ENCODE measurements around the gene SHD.
A peak's percentile ranks its signal among the peaks of the same experiment; 100 is the strongest.

SHD gene

DNA sequence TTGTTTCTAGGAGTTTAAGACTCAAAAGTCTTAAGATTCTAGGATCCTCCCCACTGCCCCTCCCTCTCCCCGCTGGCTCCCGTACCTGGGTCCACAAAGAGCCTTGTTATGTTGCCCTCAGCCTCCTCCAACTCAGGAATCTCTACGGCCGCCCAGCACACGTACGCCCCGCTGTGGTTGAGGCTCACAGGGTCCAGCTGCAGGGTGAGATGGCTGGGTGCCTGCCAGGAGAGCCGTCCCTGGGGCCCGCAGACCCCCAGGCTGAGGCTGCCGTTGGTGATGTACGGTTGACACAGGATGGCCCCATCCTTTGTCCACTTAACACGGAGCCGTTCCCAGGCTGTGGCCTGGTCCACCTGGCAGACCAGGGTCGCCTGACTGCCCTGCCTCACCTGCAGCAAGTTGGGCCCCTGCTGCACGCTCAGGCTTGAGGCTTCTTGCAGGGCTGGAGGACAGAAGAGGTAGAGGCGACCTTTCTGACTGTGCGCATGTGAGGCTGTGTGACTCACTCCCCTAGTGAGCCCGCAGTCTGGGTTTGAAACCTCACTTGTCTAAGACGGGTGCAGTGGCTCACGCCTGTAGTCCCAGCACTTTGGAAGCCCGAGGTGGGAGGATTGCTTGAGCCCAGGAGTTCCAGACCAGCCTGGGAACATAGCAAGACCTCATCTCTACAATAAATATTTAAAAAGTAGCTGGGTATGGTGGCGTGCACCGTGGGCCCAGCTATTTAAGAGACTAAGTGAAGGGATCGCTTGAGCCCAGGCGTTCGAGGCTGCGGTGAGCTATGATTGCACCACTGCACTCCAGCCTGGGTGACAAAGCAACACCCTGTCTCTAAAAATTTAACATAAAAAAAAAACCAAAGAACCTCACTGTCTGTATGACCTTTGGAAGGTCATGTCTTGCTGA is 19.1 kb downstream of the SHD start:
- no peak overlapping the region for H3K27ac ChIP-seq (ENCODE audit: insufficient read depth, low read length, poor library complexity, severe bottlenecking)
- H3K9me3 ChIP-seq (ENCODE audit: control insufficient read depth, low read length), result no peaks in the 10 kb centered on the region
- H3K4me1 ChIP-seq (ENCODE audit: control insufficient read depth, insufficient read depth, low read length, poor library complexity, severe bottlenecking), result no peaks in the 10 kb centered on the region
- H3K4me3 ChIP-seq (ENCODE audit: insufficient read depth, low read depth, low read length, poor library complexity, severe bottlenecking), result no peak overlapping the region
- DNase-seq, result no peak
- no peaks in the 10 kb centered on the region for H3K36me3 ChIP-seq (ENCODE audit: control insufficient read depth, insufficient read depth, low read length)
- H3K27me3 ChIP-seq (replicated peaks; ENCODE audit: control insufficient read depth, insufficient read depth, low read length, poor library complexity, severe bottlenecking), result no peaks in the 10 kb centered on the region

DNA sequence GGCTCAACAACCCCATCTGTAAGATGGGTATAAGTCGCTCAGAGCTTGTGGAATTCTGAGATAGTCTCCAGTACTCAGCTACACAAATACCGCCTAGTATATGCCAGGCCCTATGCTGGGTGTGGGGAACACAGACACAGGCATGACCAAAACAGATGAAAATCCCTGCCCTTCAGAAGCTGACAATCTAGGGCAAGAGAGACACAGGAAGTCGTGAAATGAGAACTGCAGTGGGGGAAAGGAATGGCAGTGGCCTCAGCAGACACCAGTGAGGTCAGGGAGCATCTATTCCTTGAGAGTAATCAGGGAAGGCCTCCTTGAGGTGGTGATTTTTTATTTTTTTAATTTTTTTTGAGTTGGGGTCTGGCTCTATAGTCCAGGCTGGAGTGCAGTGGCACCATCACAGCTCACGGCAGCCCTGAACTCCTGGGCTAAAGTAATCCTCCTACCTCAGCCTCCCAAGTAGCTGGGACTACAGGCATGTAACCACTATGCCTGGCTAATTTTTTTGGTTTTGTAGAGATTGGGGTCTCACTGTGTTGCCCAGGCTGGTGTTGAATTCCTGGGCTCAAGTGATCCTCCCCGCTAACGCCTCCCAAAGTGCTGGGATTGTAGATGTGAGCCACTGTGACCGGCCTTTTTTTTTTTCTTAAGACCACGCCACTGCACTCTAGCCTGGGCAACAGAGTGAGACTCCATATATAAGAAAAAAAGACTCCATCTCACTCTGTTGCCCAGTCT is 19.9 kb downstream of the SHD start:
- H3K36me3 ChIP-seq (ENCODE audit: control insufficient read depth, insufficient read depth, low read length), result no peaks in the 10 kb centered on the region
- H3K4me1 ChIP-seq (ENCODE audit: control insufficient read depth, insufficient read depth, low read length, poor library complexity, severe bottlenecking), result peaks cover under 1% of the 10 kb centered on the region
- H3K4me3 ChIP-seq (ENCODE audit: insufficient read depth, low read depth, low read length, poor library complexity, severe bottlenecking), result no peak overlapping the region
- H3K27ac ChIP-seq (ENCODE audit: insufficient read depth, low read length, poor library complexity, severe bottlenecking), result no peak overlapping the region
- H3K9me3 ChIP-seq (ENCODE audit: control insufficient read depth, low read length), result no peaks in the 10 kb centered on the region
- DNase-seq, result no peak
- no peaks in the 10 kb centered on the region for H3K27me3 ChIP-seq (replicated peaks; ENCODE audit: control insufficient read depth, insufficient read depth, low read length, poor library complexity, severe bottlenecking)

DNA sequence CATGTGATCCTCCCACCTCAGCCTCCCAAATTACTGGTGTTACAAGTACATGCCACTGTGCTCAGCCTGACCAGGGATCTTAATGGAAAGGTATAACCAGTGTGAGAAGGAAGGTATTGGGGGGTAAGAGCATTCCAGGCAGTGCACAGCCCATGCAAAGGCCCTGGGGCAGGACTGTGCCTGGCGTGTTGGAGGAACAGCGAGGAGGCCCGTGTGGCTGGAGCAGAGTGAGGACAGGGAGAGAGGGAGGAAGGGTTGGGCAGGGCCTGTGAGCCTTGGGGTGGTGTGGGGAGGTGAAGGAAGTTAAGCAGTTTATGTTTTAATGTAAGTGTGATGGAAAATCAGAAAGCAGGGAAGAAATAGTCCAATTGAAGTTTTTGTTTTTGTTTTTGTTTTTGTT is 21.5 kb downstream of the SHD start:
- Histone ChIP-seq H3K9me3 (ENCODE audit: control insufficient read depth, low read length) (no peaks in the 10 kb centered on the region), H3K4me3 (ENCODE audit: insufficient read depth, low read depth, low read length, poor library complexity, severe bottlenecking) (no peak overlapping the region), H3K27ac (ENCODE audit: insufficient read depth, low read length, poor library complexity, severe bottlenecking) (no peak overlapping the region), H3K36me3 (ENCODE audit: control insufficient read depth, insufficient read depth, low read length) (no peaks in the 10 kb centered on the region), H3K4me1 (ENCODE audit: control insufficient read depth, insufficient read depth, low read length, poor library complexity, severe bottlenecking) (peaks cover 5% of the 10 kb centered on the region), H3K27me3 (replicated peaks; ENCODE audit: control insufficient read depth, insufficient read depth, low read length, poor library complexity, severe bottlenecking) (peaks cover 4% of the 10 kb centered on the region)
- no peak for DNase-seq

DNA sequence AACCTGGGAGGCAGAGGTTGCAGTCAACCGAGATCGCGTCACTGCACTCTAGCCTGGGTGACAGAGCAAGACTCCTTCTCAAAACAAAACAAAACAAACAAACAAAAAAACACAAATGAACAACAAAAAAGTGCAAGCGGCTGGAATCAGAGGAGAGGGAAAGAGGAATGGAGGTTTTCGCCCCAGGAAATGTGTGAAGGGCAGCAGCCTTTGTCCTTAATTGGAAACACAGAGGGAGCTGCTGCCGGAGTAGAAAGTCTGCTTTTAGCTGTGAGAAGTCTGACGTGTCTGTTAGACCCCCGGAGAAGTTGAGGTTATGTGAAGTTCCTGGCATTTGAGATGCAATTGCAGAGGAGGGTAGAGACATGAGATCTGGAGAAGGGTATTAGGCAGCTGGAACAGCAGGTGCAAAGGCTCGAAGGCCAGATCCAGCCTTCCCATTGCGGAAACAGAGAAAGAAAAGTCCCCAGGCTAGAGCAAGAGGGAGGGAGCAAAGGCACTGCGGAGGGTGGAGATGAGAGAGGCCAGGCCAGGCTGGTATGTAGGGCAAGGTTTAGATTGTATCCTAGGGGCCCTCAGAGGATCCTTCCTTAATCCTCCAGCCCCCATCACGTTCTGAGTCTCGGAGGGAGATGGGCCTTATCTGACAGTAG is 22.6 kb downstream of the SHD start:
- Histone ChIP-seq H3K4me1 (ENCODE audit: control insufficient read depth, insufficient read depth, low read length, poor library complexity, severe bottlenecking) (peaks cover 5% of the 10 kb centered on the region), H3K27me3 (replicated peaks; ENCODE audit: control insufficient read depth, insufficient read depth, low read length, poor library complexity, severe bottlenecking) (peaks cover 4% of the 10 kb centered on the region), H3K27ac (ENCODE audit: insufficient read depth, low read length, poor library complexity, severe bottlenecking) (peak overlapping the region; percentile 14), H3K9me3 (ENCODE audit: control insufficient read depth, low read length) (no peaks in the 10 kb centered on the region), H3K36me3 (ENCODE audit: control insufficient read depth, insufficient read depth, low read length) (no peaks in the 10 kb centered on the region), H3K4me3 (ENCODE audit: insufficient read depth, low read depth, low read length, poor library complexity, severe bottlenecking) (peak overlapping the region; percentile 13)
- DNase-seq, result no peak

DNA sequence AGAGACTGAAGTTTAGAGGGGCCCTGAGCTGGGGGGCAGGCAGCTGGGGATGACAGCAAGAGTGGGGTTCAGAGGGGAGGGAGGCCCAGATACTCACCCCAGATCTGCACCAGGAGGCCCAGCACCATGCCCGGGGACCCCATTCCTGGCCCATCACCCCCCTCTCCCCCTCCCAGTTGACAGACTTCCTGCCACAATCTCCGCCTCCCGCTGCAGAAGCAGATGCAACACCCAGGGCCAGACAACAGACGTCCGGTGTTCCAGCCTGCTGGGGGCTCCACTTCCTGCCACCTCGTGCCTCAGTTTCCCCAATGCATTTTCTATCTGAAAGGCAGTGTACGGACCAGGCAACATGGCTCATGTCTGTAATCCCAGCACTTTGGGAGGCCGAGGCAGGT is 23.2 kb downstream of the SHD start, which contains the start of gene TMIGD2:
Gene TMIGD2 (minus strand): TSS at position 147 of the 398 bp plus-strand sequence. CDS start 4 bp downstream, at position 143.
- Histone ChIP-seq H3K36me3 (ENCODE audit: control insufficient read depth, insufficient read depth, low read length) (no peaks in the 10 kb centered on the region), H3K27ac (ENCODE audit: insufficient read depth, low read length, poor library complexity, severe bottlenecking) (peak within 1 kb of the TSS; percentile 14), H3K4me1 (ENCODE audit: control insufficient read depth, insufficient read depth, low read length, poor library complexity, severe bottlenecking) (peaks cover 5% of the 10 kb centered on the region), H3K4me3 (ENCODE audit: insufficient read depth, low read depth, low read length, poor library complexity, severe bottlenecking) (peak within 1 kb of the TSS; percentile 13), H3K27me3 (replicated peaks; ENCODE audit: control insufficient read depth, insufficient read depth, low read length, poor library complexity, severe bottlenecking) (peaks cover 4% of the 10 kb centered on the region), H3K9me3 (ENCODE audit: control insufficient read depth, low read length) (no peaks in the 10 kb centered on the region)
- DNase-seq, result no peak

DNA sequence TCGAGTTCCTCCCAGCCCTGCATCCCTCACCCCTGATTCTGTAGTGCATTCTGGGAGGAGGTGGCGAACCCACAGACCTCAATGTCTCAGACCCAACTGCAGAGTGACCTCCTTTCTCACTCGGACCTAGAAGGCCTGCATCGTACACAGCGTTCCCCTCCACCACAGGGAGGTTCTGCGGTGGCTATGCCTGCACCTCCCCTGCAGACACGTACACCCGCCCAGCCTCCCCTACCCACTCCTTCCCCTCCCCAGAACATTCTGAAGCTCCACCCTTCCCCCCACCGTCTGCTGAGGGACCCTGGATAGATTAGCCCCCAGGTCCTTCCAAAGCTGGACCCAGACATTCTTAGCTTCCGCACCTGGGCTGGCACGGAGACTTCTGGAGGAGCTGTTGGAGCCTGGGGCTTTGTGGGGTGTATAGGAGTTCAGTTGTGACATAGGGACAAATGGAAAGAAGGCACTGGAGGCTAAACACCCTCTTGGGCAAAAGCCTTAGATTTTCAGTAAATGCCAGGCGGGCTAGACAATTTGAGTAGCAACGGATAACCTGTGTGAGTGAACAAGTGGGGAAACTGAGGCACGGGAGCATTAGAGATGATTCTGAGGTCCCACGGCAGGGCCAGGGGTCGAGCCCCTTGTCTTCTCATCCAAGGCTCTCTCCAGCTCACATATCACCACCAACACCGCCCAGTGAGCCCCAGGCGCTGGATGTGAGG is 24.9 kb downstream of the SHD start:
- peaks cover 4% of the 10 kb centered on the region for H3K27me3 ChIP-seq (replicated peaks; ENCODE audit: control insufficient read depth, insufficient read depth, low read length, poor library complexity, severe bottlenecking)
- H3K36me3 ChIP-seq (ENCODE audit: control insufficient read depth, insufficient read depth, low read length), result no peaks in the 10 kb centered on the region
- DNase-seq, result no peak
- no peak overlapping the region for H3K4me3 ChIP-seq (ENCODE audit: insufficient read depth, low read depth, low read length, poor library complexity, severe bottlenecking)
- H3K4me1 ChIP-seq (ENCODE audit: control insufficient read depth, insufficient read depth, low read length, poor library complexity, severe bottlenecking), result peaks cover 5% of the 10 kb centered on the region
- H3K27ac ChIP-seq (ENCODE audit: insufficient read depth, low read length, poor library complexity, severe bottlenecking), result no peak overlapping the region
- H3K9me3 ChIP-seq (ENCODE audit: control insufficient read depth, low read length), result no peaks in the 10 kb centered on the region

DNA sequence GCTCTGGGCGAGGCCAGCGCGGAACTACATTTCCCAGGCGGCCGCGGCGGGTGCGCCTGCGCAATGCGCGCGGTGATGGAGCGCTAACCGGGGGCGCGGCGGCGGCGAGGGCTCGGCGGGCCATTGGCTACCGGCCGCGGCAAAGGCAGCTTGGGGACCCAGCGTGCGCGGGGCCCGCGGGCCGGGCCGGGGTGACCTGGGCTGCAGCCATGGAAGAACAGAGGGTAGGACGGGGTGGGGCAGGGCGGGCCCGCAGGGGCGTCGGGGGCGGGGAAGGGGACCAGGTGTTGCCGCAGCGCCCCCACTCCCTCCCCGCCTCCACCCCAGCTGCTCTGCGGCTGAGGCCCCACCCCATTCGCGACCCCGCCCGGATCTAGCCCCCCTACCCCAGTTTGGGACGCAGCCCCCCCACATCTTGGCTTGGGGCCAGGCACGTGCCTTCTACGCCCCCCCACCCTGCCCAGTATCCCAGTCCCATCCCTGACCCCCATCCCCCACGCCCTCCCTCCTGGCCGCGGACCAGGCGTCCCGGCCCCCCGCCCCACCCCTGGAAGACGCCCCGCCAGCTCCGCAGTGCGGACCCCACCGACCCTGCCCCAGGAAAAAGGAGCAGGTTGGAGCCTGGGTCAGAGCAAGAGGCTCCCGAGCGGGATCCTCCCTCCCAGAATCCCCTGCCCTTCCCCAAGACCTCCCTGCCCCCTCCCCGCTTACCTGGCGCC is 25.6 kb downstream of the SHD start, which contains the start of gene FSD1:
Gene FSD1 (plus strand): TSS at position 61 of the 719 bp plus-strand sequence. CDS start 149 bp downstream, at position 210.
- H3K4me3 ChIP-seq (ENCODE audit: insufficient read depth, low read depth, low read length, poor library complexity, severe bottlenecking), result no peak within 1 kb of the TSS
- peak in 2 of 3 donors; percentile 21 to 25 for DNase-seq
- no peak within 1 kb of the TSS for H3K27ac ChIP-seq (ENCODE audit: insufficient read depth, low read length, poor library complexity, severe bottlenecking)
- H3K4me1 ChIP-seq (ENCODE audit: control insufficient read depth, insufficient read depth, low read length, poor library complexity, severe bottlenecking), result peaks cover 5% of the 10 kb centered on the region
- H3K9me3 ChIP-seq (ENCODE audit: control insufficient read depth, low read length), result no peaks in the 10 kb centered on the region
- H3K27me3 ChIP-seq (replicated peaks; ENCODE audit: control insufficient read depth, insufficient read depth, low read length, poor library complexity, severe bottlenecking), result peaks cover 4% of the 10 kb centered on the region
- no peaks in the 10 kb centered on the region for H3K36me3 ChIP-seq (ENCODE audit: control insufficient read depth, insufficient read depth, low read length)

DNA sequence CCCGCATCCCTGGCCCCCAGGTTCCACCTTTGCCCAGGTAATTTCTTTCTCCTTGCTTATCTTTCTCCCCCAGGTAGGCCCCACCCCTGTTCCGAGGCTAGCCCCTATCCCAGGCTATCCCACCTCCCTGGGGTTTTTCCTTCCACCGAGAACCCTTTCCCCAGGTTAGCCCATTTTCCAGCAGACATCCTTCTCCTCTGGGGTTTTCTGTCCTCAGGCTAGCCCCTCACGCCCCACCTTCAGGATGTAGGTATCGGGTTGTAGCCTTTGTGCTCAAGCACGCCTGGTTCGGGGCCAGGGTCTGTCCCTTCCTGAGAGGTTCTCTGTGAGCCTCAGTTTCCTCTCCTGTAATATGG is 26.2 kb downstream of the SHD start:
- Histone ChIP-seq H3K27ac (ENCODE audit: insufficient read depth, low read length, poor library complexity, severe bottlenecking) (no peak overlapping the region), H3K4me3 (ENCODE audit: insufficient read depth, low read depth, low read length, poor library complexity, severe bottlenecking) (no peak overlapping the region), H3K27me3 (replicated peaks; ENCODE audit: control insufficient read depth, insufficient read depth, low read length, poor library complexity, severe bottlenecking) (peaks cover 4% of the 10 kb centered on the region), H3K4me1 (ENCODE audit: control insufficient read depth, insufficient read depth, low read length, poor library complexity, severe bottlenecking) (peaks cover 5% of the 10 kb centered on the region), H3K9me3 (ENCODE audit: control insufficient read depth, low read length) (no peaks in the 10 kb centered on the region), H3K36me3 (ENCODE audit: control insufficient read depth, insufficient read depth, low read length) (no peaks in the 10 kb centered on the region)
- DNase-seq, result no peak

DNA sequence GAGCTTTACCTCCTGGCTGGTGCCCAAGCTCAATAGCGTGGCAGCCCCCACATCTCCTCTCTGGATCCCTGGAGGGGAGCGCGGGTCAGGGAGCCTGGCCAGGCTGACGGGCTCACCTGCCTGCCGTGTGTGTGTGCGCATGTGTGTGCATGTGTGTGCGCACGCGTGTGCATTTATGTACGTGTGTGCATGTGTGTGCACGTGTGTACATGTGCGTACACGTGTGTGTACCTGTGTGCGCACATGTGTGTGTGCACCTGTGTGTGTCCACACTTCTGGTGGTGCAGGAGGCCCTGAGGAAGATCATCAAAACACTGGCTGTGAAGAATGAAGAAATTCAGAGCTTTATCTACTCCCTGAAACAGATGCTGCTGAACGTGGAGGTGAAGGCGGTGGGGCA is 26.6 kb downstream of the SHD start:
- peaks cover 4% of the 10 kb centered on the region for H3K27me3 ChIP-seq (replicated peaks; ENCODE audit: control insufficient read depth, insufficient read depth, low read length, poor library complexity, severe bottlenecking)
- no peaks in the 10 kb centered on the region for H3K36me3 ChIP-seq (ENCODE audit: control insufficient read depth, insufficient read depth, low read length)
- H3K4me3 ChIP-seq (ENCODE audit: insufficient read depth, low read depth, low read length, poor library complexity, severe bottlenecking), result no peak overlapping the region
- no peak overlapping the region for H3K27ac ChIP-seq (ENCODE audit: insufficient read depth, low read length, poor library complexity, severe bottlenecking)
- H3K4me1 ChIP-seq (ENCODE audit: control insufficient read depth, insufficient read depth, low read length, poor library complexity, severe bottlenecking), result peaks cover 5% of the 10 kb centered on the region
- H3K9me3 ChIP-seq (ENCODE audit: control insufficient read depth, low read length), result no peaks in the 10 kb centered on the region
- no peak for DNase-seq

Measured in effector memory CD4-positive, alpha-beta T cell (primary cell).